ENCODE data around the gene CDK14. TPM values are rescaled to one million over a fixed set of nuclear protein-coding genes. Genes with fewer than 3 reads are reported as not detected.
"Not testable (repeated sequence)": the region's sequence is repeated elsewhere in the genome, so short reads cannot be mapped to it uniquely, and the experiment has no call there.

The CDK14 gene
- total RNA-seq, 1 donor from 2014 or later = 58.6 TPM

- no peak for ATAC-seq
- no peak overlapping the region for H3K27ac ChIP-seq
- TF ChIP-seq CTCF (IDR thresholded peaks at IDR 0.05) = no peak
Observed at GRCh38 chr7:90723233-90723632, 127.1 kb downstream of the CDK14 start.

GRCh38 chr7:90723866-90724265 lies 127.7 kb downstream of the CDK14 start:
- H3K27ac ChIP-seq = no peak overlapping the region
- ATAC-seq (no peak), DNase-seq (no peak)
- peaks cover 23% of the 10 kb centered on the region for H3K4me1 ChIP-seq
- intact Hi-C loops (cut with DNase I) = no loop called here
- no peak overlapping the region for H3K4me3 ChIP-seq
- H3K36me3 ChIP-seq = no peaks in the 10 kb centered on the region
- no peaks in the 10 kb centered on the region for H3K27me3 ChIP-seq (ENCODE audit: low read depth)
- TF ChIP-seq CTCF (IDR thresholded peaks at IDR 0.05) = no peak
- no peaks in the 10 kb centered on the region for H3K9me3 ChIP-seq

More at GRCh38 chr7:90723233-90723632, 127.1 kb downstream of the CDK14 start:
- intact Hi-C loops (cut with DNase I) = no loop called here
- Histone ChIP-seq H3K27me3 (ENCODE audit: low read depth) (no peaks in the 10 kb centered on the region), H3K9me3 (no peaks in the 10 kb centered on the region), H3K36me3 (no peaks in the 10 kb centered on the region), H3K4me3 (no peak overlapping the region), H3K4me1 (peaks cover 23% of the 10 kb centered on the region)
- DNase-seq = no peak

GRCh38 chr7:90726120-90726519 lies 130.0 kb downstream of the CDK14 start:
- intact Hi-C loops (cut with DNase I) = no loop called here
- H3K27ac ChIP-seq = no peak overlapping the region
- no peak for ATAC-seq
- H3K36me3 ChIP-seq = no peaks in the 10 kb centered on the region
- TF ChIP-seq CTCF (IDR thresholded peaks at IDR 0.05) = no peak
- H3K4me3 ChIP-seq = no peak overlapping the region
- DNase-seq = no peak
- peaks cover 23% of the 10 kb centered on the region for H3K4me1 ChIP-seq
- no peaks in the 10 kb centered on the region for H3K9me3 ChIP-seq
- no peaks in the 10 kb centered on the region for H3K27me3 ChIP-seq (ENCODE audit: low read depth)

- ATAC-seq (peak in 1 of 2 donors; percentile 63), DNase-seq (no peak)
- intact Hi-C loops (cut with DNase I) = no loop called here
- Histone ChIP-seq H3K4me1 (peaks cover 19% of the 10 kb centered on the region), H3K27ac (no peak overlapping the region), H3K4me3 (no peak overlapping the region), H3K27me3 (ENCODE audit: low read depth) (no peaks in the 10 kb centered on the region), H3K9me3 (no peaks in the 10 kb centered on the region), H3K36me3 (no peaks in the 10 kb centered on the region)
- no peak for TF ChIP-seq CTCF (IDR thresholded peaks at IDR 0.05)
Observed at GRCh38 chr7:90726623-90727022, 130.5 kb downstream of the CDK14 start.

GRCh38 chr7:90727412-90727811 lies 131.3 kb downstream of the CDK14 start:
- ATAC-seq (no peak), DNase-seq (no peak)
- Histone ChIP-seq H3K4me1 (peaks cover 16% of the 10 kb centered on the region), H3K27ac (no peak overlapping the region), H3K4me3 (no peak overlapping the region), H3K9me3 (no peaks in the 10 kb centered on the region), H3K27me3 (ENCODE audit: low read depth) (no peaks in the 10 kb centered on the region), H3K36me3 (no peaks in the 10 kb centered on the region)
- no peak for TF ChIP-seq CTCF (IDR thresholded peaks at IDR 0.05)
- intact Hi-C loops (cut with DNase I) = no loop called here

- Histone ChIP-seq H3K9me3 (no peaks in the 10 kb centered on the region), H3K4me1 (peaks cover 16% of the 10 kb centered on the region), H3K36me3 (no peaks in the 10 kb centered on the region), H3K4me3 (no peak overlapping the region), H3K27me3 (ENCODE audit: low read depth) (no peaks in the 10 kb centered on the region), H3K27ac (no peak overlapping the region)
- TF ChIP-seq CTCF (IDR thresholded peaks at IDR 0.05) = no peak
- ATAC-seq = no peak
- intact Hi-C loops (cut with DNase I) = no loop called here
- DNase-seq = no peak
Observed at GRCh38 chr7:90728568-90728967, 132.4 kb downstream of the CDK14 start.

GRCh38 chr7:90735611-90736280 lies 139.6 kb downstream of the CDK14 start:
- H3K4me3 ChIP-seq; H3K27ac ChIP-seq; DNase-seq; ATAC-seq; H3K9me3 ChIP-seq; H3K36me3 ChIP-seq; intact Hi-C loops (cut with DNase I); H3K4me1 ChIP-seq; H3K27me3 ChIP-seq (ENCODE audit: low read depth): not testable (repeated sequence)

Measured in lower lobe of right lung (tissue), 2 donors.